GM18517 (cell line): ENCODE measurements around the gene TRAK1.

ENCODE experiments used
- ATAC-seq: cut with Tn5 transposase; IDR thresholded peaks from one replicate; pipeline ENCODE4 v1.9.1; 2021; ENCODE audit warnings: mild to moderate bottlenecking, moderate library complexity; ENCODE audit not compliant: unreplicated experiment

The TRAK1 gene

GRCh38 chr3:42175386-42176240, 84.5 kb downstream of the TRAK1 start:
- ATAC-seq = no peak

GRCh38 chr3:42176242-42177034, 85.3 kb downstream of the TRAK1 start:
- no peak for ATAC-seq

- no peak for ATAC-seq
Measured at GRCh38 chr3:42177068-42177800, 86.1 kb downstream of the TRAK1 start.

GRCh38 chr3:42177801-42178150, 86.6 kb downstream of the TRAK1 start:
- no peak for ATAC-seq

GRCh38 chr3:42179110-42179725, 88.1 kb downstream of the TRAK1 start:
- ATAC-seq = no peak

- no peak for ATAC-seq
Measured at GRCh38 chr3:42180901-42181300, 89.7 kb downstream of the TRAK1 start.

GRCh38 chr3:42182555-42182954, 91.4 kb downstream of the TRAK1 start:
- ATAC-seq = no peak

- ATAC-seq = no peak
Measured at GRCh38 chr3:42183991-42184632, 93.0 kb downstream of the TRAK1 start.

- no peak for ATAC-seq
Measured at GRCh38 chr3:42184651-42185443, 93.7 kb downstream of the TRAK1 start.

GRCh38 chr3:42187936-42188335, 96.8 kb downstream of the TRAK1 start:
- no peak for ATAC-seq

- no peak for ATAC-seq
Measured at GRCh38 chr3:42188376-42188775, 97.2 kb downstream of the TRAK1 start.

GRCh38 chr3:42189001-42189460, 97.9 kb downstream of the TRAK1 start:
- ATAC-seq = no peak

- ATAC-seq = no peak
Measured at GRCh38 chr3:42189736-42190135, 98.6 kb downstream of the TRAK1 start.

GRCh38 chr3:42190701-42191442, 99.7 kb downstream of the TRAK1 start:
- ATAC-seq = no peak

- no peak for ATAC-seq
Measured at GRCh38 chr3:42191443-42191747, 100.2 kb downstream of the TRAK1 start.

GRCh38 chr3:42192334-42193200, 101.4 kb downstream of the TRAK1 start:
- ATAC-seq = no peak

- ATAC-seq = no peak
Measured at GRCh38 chr3:42194943-42195510, 103.9 kb downstream of the TRAK1 start.

- ATAC-seq = peak; percentile 89
Measured at GRCh38 chr3:42195879-42196330, 104.7 kb downstream of the TRAK1 start.
